Head of caudate nucleus (tissue), 42 donors: ENCODE results near the gene WNT7B.

Source experiments
- DNase-seq, 42 donors: peaks; one replicate each; pipeline versions ENCODE4 v3.0.0 to v3.0.0-alpha.2; 2020 to 2021; ENCODE audit warnings: mixed read lengths in 7 of 42
- intact Hi-C: fragments of 100-400 bp; cut with DNase I; formaldehyde crosslinking; loops from one replicate; pipeline ENCODE4 v1.15.0; 2022

The WNT7B gene

GRCh38 chr22:45904236-45904635, 72.7 kb downstream of the WNT7B start:
- no peak for DNase-seq
- intact Hi-C loops, result no loop called here

DNA sequence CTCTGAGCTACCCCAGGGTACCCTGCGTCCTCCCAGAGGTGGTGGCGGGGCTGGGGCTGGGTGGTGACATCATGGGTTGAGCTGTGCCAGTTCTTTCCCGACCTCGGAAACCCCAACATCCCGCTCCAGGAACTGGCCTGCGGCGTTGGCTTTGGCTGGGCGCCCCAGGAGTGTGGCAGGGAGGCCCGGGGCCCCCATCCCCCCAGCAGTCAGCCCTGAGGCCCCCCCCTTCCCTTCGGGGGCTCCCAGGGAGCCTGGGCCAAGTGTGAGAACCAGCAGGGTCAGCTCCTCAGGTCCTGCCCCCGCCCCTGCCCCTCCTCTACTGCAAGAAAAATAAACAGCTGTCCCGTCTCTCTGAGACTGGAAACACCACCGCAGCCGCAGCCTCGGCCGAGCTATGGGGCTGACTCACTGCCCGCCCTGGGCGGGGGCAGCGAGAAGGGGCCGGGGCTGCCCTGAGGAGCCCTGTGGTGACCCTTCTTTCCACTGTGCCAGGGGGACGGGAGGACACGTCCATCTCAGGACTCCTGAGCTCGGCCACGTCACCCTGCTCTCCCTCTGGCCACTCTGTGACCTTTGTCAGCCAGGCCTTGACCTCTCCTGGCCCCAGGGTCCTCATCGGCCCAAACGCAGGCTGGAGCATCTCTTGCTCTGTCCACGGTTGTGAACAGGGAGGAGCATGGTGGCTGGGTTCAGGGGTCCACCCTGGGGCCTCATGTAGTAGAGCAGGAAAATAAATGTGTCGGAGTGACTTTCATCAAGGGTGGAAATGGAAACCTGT, 73.4 kb downstream of the WNT7B start:
- intact Hi-C loops, result no loop called here
- no peak for DNase-seq

DNA sequence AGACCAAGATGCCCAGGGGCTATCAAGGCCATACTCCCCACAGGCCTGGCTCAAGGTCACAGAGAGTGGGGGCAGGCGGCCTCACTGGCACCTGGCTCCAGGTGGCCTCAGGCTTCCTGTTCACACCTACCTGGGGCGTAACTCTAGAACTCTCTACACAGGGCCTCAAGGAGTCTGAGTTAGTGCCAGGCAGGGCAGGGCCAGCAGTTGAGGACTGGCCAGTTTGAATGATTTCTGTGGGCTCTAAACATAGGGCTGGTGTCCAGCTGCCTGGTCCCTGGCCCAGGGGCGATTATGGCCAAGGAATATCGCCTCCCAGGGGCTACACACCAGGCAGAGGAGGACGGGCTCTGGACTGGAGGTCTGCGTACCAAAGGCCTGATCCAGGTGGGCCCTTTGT, 79.2 kb downstream of the WNT7B start:
- intact Hi-C loops, result no loop called here
- DNase-seq, result no peak

- intact Hi-C loops, result no loop called here
- DNase-seq, result no peak
These were observed 79.9 kb downstream of the WNT7B start for GRCh38 chr22:45896964-45897538.

DNA sequence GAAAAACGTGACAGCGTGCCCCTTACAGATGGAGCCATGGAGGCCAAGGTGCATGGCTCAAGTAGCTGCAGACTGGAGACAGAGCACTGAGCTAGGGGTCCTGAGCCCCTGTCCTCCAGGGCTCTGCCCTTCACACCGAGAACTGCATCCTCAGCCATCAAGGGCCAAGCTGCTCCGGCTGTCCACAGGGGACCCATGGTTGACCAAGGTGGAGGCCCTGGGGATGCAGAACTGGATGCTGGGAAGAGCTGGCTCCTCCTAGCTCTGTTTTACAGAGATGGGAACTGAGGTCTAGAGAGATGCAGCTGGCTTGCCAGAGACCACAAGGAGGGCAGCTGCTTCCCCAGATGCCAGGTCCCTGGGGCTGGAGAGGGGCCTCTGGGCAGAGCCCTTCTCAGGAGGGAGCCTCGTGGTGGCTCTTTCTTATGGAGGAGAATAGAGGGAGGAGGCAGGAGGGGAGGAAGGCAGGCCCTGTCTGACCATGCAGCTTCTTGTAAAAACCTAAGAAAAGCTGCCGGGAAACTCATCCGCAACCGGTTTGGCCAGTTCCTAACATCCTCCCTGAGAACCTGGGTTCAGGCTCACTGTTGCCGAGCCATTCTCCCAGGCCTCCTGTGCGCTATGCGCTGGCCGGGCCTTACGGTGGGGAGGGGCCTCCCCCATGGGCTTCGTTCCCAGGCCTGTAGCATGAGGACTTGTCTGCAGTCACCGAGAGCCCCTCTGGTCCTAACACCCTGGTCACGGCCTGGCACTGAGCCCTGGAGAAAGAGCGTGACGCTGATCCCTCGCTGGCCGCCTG, 80.6 kb downstream of the WNT7B start:
- intact Hi-C loops, result no loop called here
- DNase-seq, result peak in 1 of 42 donors; percentile 0

DNA sequence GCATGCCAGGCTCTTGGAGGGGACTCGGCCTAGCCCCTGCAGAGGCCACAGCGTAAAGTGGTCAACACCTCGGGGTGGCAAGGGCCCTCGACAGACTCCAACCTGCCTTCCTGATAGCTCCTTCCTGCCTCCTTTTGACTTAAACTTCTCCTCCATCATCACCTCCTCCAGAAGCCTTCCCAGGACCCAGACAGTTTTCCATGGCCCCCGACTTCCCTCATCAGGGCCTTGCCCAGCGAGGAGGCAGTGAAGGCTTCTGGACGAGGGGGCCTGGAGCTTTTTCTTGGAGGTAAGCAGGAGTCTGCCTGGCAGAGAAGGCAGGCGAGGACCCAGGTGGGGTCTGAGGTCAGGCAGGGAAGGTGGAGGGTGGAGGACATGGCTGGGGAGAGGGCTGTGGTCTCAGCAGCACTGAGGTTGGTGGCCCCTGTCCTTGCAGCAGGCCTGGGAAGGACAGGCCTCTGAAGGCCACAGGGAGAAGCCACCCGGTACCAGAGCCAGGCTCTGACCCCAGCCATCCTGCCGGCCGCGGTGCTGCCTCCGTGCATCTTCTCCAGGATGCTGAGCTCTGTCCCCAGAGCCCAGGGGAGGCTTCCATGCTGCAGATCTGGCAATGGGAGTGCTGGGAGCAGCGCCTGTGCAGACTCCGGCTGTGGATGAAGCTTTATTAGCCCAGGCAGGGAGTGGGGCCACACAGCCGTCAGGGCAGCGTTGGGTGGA, 81.4 kb downstream of the WNT7B start:
- intact Hi-C loops, result no loop called here

DNA sequence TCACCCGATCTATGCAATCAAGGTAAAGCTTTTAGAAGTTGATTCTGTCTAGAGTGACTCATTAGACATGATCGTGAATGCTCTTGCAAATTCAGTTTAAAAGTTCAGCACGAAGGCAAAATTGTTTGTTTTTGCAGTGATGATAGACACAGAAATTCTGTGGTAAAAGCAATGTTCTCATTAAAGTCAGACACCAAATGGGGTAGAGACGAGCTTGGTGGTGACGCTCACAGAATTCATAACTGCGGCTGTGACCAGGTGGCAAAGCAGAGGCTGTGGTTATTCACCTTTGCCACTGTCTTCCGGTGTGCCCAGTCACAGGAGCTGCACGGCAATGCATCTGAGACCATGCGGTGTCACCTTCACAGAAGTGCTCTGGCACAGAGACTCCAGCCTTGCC, 83.4 kb downstream of the WNT7B start:
- DNase-seq, result peak in 1 of 42 donors; percentile 0
- intact Hi-C loops, result no loop called here

More for the DNA sequence above, 81.4 kb downstream of the WNT7B start:
- DNase-seq, result no peak

DNA sequence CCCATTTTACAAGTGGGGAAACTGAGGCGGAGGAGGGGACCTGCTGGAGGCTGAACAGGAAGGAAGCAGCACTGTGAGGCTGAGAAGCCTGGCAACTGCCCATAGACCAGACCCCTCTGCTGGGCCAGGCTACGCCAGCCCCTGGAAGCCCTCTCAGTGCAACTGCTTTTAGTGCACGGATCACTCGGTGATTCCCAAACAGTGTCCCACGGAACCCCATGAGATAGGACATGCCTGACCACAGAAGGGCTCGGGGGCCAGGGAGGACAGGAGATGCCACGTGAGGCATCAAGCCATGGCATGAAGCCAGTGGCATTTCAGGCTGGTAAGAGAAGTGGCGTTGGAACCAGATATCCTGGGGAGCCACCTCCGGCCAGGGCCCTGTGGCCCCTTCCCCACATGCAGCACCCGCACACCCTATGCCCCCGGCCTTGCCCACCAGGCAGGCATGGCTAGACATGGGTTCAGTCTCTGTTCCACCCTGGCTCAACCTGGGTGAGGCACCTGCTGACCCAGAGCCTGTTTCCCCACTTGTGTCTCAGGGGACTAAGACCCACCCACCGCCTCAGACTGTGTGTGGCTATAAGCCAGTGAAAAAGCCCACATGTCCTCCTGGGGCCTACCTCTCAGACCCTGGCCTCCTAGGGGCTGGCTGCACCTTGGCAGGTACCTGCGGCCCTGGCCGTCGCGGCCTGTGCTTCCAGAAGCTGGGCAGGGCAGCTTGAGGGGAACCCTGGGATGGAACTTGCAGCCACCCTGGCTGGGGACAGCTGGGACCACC, 84.1 kb downstream of the WNT7B start:
- intact Hi-C loops, result no loop called here
- DNase-seq, result no peak

GRCh38 chr22:45891996-45892621, 84.9 kb downstream of the WNT7B start:
- intact Hi-C loops, result no loop called here
- no peak for DNase-seq

DNA sequence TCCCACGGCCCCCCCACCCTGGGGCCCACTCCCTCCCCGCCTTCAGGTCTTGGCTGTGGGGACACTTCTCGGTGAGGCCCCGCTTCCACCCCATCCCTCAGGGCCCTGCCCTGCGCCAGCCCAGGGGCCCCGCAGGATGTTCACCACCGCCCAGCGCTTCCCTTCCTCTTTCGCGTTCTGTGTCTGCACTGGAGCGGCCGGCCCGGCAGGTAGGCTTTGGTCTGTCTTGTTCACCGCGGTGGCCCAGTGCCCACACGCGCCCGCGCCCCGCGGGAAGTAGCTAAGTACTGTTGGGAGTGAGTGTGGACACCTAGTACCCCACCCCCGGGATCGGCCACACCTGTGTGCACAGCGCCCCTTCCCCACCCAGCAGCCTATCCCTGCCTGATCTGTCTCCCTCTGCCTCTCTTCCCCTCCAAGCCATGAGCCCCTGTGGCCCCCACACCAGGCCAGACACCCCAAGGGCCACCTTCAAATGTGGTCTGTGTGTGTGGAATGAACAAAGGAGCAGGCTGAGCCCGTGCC, 85.4 kb downstream of the WNT7B start:
- intact Hi-C loops, result no loop called here
- no peak for DNase-seq

- DNase-seq, result no peak
These were observed 85.9 kb downstream of the WNT7B start for GRCh38 chr22:45891021-45891421.

DNA sequence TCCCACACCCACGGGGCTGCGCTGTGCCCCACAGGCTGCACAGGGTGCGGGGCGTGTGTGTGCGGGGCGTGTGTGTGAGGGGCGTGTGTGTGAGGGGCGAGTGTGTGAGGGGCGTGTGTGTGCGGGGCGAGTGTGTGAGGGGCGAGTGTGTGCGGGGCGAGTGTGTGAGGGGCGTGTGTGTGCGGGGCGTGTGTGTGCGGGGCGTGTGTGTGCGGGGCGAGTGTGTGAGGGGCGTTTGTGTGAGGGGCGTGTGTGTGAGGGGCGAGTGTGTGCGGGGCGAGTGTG, 86.7 kb downstream of the WNT7B start:
- intact Hi-C loops, result no loop called here
- DNase-seq, result no peak

More at GRCh38 chr22:45891021-45891421, 85.9 kb downstream of the WNT7B start:
- intact Hi-C loops, result no loop called here

- peak in 14 of 42 donors; percentile 15 to 60 (median 35) for DNase-seq
- intact Hi-C loops, result no loop called here
These were observed 87.2 kb downstream of the WNT7B start for GRCh38 chr22:45889539-45890350.

GRCh38 chr22:45889093-45889538, 87.8 kb downstream of the WNT7B start:
- intact Hi-C loops, result no loop called here

GRCh38 chr22:45888221-45889092, 88.5 kb downstream of the WNT7B start:
- intact Hi-C loops, result no loop called here
- DNase-seq, result no peak

More at GRCh38 chr22:45889093-45889538, 87.8 kb downstream of the WNT7B start:
- DNase-seq, result no peak
